HEK293 (cell line): Measurements from ENCODE around the gene GALNT6.

Experiments
- CTCF ChIP-seq: fragments of 450-650 bp; formaldehyde crosslinking; IDR thresholded peaks from 2 replicates; pipeline ENCODE4 v1.5.1; 2016; ENCODE audit warnings: missing biosample characterization, missing genetic modification characterization
- INSM2 ChIP-seq: fragments of 450-650 bp; formaldehyde crosslinking; IDR thresholded peaks from 2 replicates; pipeline ENCODE4 v1.5.1; 2016; ENCODE audit warnings: missing biosample characterization, missing genetic modification characterization
- KLF8 ChIP-seq: fragments of 450-650 bp; formaldehyde crosslinking; IDR thresholded peaks from 2 replicates; pipeline ENCODE4 v1.5.1; 2016; ENCODE audit warnings: missing biosample characterization, missing genetic modification characterization
- ZNF274 ChIP-seq, 2 experiments: fragments of 200-500 bp in 1 of 2; fragments of 450-650 bp in 1 of 2; sonication (Bioruptor generic) in 1 of 2; formaldehyde crosslinking in 1 of 2; IDR thresholded peaks; 2 replicates each; pipeline versions ENCODE4 v1.5.1 to v1.6.1; 2014 to 2016; ENCODE audit warnings: borderline replicate concordance in 1 of 2, inconsistent platforms in 1 of 2, low read length in 1 of 2, missing biosample characterization in 1 of 2, missing genetic modification characterization in 1 of 2
- ZNF335 ChIP-seq: fragments of 450-650 bp; formaldehyde crosslinking; conservative IDR thresholded peaks from 2 replicates; pipeline ENCODE4 v1.5.1; 2016; ENCODE audit warnings: missing biosample characterization, missing genetic modification characterization
- ZNF513 ChIP-seq: fragments of 450-650 bp; IDR thresholded peaks from 2 replicates; pipeline ENCODE4 v1.5.1; 2018; ENCODE audit warnings: missing biosample characterization, missing genetic modification characterization

GRCh38 chr12:51395283-51396230 lies 4.4 kb upstream of the GALNT6 start:
- no peak for TF ChIP-seq ZNF274 (IDR thresholded peaks at IDR 0.05; ENCODE audit: low read length)
- no peak for TF ChIP-seq ZNF274 (tag by site-specific recombination; IDR thresholded peaks at IDR 0.05; ENCODE audit: borderline replicate concordance)
- TF ChIP-seq KLF8 (tag by site-specific recombination) = no peak
- TF ChIP-seq ZNF513 (tag by site-specific recombination) = no peak
- TF ChIP-seq CTCF = no peak
- no peak for TF ChIP-seq ZNF335 (tag by site-specific recombination)
- no peak for TF ChIP-seq INSM2 (tag by site-specific recombination)
